Renal cortex interstitium (tissue), 11 donors: ENCODE data around the gene TRERF1. TPM values are rescaled to one million over a fixed set of nuclear protein-coding genes. Genes with fewer than 3 reads are reported as not detected.
"Not testable (repeated sequence)": the region's sequence is repeated elsewhere in the genome, so short reads cannot be mapped to it uniquely, and the experiment has no call there.

Experiments
- DNase-seq, 11 donors: peaks; one replicate each; pipeline ENCODE4 v3.0.0-alpha.2; 2013; ENCODE audit warnings: low read depth in 9 of 11, low spot score in 4 of 11; ENCODE audit errors: extremely low read depth in 1 of 11
- polyA plus RNA-seq, 3 donors: library from polyadenylated mRNA; unstranded; fragments of 120-200 nt; gene quantifications; one replicate each; pipeline ENCODE4 v1.2.1, GENCODE V29; 2013; ENCODE audit not compliant: insufficient read length in 3 of 3

TRERF1 gene
- polyA plus RNA-seq, 3 donors = 14.9 to 16.4 (median 15.9) TPM

DNA sequence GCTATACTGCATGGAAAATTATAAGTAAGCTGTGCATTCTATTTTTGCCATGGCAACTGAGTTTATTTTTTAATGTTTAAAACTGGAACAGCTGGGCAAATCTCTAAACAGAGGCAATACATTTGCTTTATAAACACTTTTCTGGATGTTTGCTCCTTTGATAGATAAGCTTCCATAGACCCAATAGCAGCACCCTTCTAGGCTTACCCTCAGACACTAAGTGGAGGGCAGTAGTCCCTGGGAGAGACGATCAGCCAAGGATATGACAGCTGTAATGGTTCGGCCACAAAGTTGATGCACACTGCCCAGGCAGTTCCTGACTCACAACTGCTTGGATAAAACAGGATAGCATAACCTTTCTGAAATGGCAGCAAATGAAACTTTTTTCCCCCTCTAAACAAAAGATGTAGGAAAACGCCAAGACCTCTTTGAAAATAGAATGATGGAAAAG lies 225.5 kb downstream of the TRERF1 start:
- no peak for DNase-seq

GRCh38 chr6:42225419-42225818 lies 226.3 kb downstream of the TRERF1 start:
- DNase-seq = no peak

GRCh38 chr6:42225029-42225339 lies 226.7 kb downstream of the TRERF1 start:
- DNase-seq = no peak

GRCh38 chr6:42224222-42225028 lies 227.3 kb downstream of the TRERF1 start:
- no peak for DNase-seq

GRCh38 chr6:42222448-42222847 lies 229.3 kb downstream of the TRERF1 start:
- DNase-seq = no peak

DNA sequence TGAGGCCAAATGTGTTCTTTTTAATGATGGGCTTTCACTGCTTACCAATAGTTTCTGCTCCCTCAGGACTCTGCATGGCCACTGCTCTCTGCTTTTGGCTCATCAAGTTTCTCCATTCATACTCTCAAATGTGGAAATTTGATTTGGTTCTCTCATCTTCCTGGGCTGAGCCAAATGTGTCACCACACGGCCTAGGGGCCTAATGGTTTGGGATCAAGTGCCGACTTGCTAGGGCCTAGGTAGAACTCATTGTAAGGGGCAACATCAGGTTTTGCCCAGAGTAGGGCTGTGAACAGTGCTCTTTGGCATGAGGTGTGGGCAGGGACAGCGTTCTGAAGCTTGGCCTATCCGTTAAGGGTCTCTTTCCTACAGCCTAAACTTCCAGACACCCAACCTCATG lies 230.2 kb downstream of the TRERF1 start:
- no peak for DNase-seq

DNA sequence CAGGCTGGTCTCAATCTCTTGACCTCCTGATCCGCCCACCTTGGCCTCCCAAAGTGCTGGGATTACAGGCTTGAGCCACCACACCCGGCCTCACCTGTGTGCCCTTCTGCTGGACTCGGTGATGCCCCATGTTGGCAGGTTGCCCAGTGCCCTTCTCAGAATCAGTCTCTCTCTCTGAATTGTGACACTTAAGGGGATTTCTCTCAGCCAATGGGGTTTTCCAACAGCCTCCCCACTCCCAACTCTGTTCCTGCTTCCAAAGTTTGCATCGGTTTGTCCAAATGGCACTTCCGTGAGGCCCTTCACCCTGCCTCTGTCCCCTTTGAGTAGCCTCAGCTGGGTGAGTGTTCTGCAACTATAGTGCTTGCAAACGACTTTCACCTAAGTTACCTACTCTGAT lies 230.9 kb downstream of the TRERF1 start:
- no peak for DNase-seq

DNA sequence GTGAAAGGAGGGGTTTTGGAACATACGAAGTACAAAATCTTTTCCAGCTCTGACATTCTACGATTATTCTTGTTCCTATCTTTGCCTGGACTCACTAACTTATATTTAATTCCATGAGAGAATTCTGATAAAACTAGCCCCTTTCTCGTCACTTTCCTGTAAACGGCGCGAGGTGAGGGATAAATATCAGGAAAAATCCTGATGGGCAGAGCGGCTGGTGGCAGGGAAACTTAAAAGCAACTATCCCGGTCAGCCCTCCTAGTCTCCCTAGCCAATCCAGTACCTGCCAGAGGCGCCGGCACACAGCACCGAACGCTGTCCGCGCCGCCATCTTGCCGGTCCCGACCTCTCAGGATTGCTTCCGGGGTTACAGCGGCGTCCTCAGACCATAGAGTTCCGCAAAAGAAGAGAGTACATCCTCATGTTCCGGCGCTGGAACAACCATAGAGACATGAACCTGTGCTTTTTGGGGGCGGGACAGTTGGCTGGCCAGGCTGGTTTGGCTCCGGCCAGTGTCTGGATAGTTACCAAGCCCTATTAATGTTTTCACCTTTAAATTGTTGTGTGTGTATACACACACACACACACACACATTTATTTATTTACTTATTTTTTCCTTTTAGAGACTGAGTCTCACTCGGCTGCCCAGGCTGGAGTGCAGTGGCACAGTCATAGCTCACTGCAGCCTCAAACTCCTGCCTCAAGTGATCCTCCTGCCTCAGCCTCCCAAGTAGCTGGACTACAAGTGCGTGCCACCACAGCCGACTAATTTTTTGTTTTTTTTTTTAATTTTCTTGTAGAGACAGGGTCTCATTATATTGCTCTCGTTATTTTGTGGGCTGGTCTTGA lies 234.0 kb downstream of the TRERF1 start, which contains the start of gene MRPS10:
TSS of gene MRPS10 (minus strand) at position 343 of the 849 bp plus-strand sequence. CDS start at position 331, 12 bp downstream.
- DNase-seq = peak; percentile 73 to 95 (median 90)

GRCh38 chr6:42217157-42217518 lies 234.6 kb downstream of the TRERF1 start:
- no peak for DNase-seq

GRCh38 chr6:42216495-42216894 lies 235.2 kb downstream of the TRERF1 start:
- DNase-seq = not testable (repeated sequence)

DNA sequence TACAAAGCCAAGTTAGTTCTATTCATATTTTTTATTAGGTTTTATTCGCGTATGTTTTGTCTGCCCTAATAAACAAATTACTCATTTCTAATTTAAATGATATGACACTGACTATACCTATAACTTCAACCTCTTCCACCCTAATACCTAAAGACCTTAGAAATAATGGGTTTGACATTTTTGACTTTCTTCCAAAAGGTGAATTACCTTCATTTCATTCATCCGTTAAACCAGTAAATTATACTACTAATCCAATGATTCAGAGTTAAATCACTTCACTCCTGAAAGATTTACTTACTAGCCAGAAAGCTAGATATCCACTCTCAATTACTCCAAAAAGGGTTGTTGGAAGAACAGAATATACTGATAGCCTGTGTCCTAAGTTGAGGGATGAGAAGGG lies 239.3 kb downstream of the TRERF1 start:
- no peak for DNase-seq

DNA sequence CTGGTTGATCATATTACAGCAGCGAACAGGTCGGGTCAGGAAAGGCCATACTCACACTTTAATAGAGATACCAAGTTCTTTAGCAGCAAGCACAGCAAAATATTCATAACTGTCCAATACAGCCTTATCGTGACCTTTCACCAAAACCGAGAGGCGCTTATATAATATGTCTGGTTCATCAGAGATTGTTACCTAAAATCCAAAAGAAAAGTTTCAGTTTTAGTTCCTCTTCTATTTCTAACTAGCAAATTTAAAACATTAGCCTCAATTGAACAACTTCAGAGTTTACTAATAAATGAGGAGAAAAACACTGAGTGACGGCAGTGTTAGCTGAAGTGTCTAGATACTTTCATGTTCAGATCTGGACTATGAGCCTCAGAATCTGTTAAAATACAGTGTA lies 240.0 kb downstream of the TRERF1 start:
- no peak for DNase-seq

DNA sequence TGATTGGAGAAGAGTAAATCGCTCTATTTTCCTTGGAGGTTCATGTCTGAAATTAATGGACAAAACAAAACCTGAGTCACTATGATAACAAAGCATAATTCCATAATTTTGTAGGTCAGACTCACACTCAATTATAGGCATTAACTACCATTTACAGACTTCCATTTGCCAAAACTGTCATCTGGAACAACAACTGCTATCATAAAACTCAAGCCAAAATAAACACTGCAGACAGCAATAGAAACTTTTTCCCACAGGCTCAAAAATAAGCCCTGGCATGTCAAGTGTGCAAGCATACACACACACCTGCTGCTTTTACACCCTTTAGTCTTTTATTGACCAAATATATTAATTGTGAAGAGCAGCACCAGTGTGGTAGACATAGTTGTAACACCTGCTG lies 241.2 kb downstream of the TRERF1 start:
- no peak for DNase-seq

- not testable (repeated sequence) for DNase-seq
Observed at GRCh38 chr6:42207559-42207958, 244.2 kb downstream of the TRERF1 start.

DNA sequence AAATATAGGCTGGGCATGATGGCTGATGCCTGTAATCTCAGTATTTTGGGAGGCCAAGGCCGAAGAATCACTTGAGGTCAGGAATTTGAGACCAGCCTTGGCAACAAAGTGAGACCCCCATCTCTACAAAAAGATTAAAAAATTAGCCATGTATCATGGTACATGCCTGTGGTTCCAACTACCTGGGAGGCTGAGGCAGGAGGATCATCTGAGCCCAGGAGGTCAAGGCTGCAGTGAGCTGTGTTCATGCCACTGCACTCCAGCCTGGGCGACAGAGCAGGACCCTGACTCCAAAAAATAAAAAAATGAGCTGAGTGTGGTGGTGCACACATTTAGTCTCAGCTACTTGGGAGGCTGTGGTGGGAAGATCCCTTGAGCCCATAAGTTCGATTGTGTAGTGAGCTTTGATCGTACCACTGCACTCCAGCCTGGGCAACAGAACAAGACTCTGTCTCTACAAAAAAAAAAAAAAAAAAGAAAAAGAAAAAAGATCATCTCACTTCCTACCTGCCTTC lies 246.9 kb downstream of the TRERF1 start:
- DNase-seq = no peak

GRCh38 chr6:42203183-42203582 lies 248.5 kb downstream of the TRERF1 start:
- no peak for DNase-seq

GRCh38 chr6:42202131-42202915 lies 249.4 kb downstream of the TRERF1 start:
- DNase-seq = not testable (repeated sequence)

DNA sequence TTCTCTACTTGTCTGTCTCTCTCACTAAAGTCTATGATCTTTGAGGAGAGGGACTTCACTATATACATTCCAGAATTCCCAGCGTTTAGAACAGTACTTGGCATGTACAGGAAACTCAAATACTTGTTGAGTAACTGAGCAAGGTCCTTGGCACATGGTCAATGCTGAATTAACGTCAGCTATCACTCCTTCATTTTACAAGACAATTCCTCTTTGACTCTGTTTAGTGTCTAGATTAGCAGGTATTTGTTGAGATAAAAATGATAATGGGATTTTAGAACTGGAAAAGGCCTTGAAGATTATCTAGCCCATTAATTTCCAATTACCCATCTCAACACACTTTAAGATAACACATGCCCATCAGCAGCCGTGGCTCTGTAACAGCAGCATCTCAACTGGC lies 250.3 kb downstream of the TRERF1 start:
- no peak for DNase-seq

GRCh38 chr6:42200035-42200434 lies 251.7 kb downstream of the TRERF1 start:
- no peak for DNase-seq
